Activated CD4-positive, alpha-beta T cell treated with anti-CD3 and anti-CD28 coated beads, Interleukin-2, amount 10 ng/mL, durations not matched to agents 24 days and 14 days (primary cell): ENCODE data around the gene GNAT1. TPM values are rescaled to one million over a fixed set of nuclear protein-coding genes. Genes with fewer than 3 reads are reported as not detected.
"Not testable (repeated sequence)": the region's sequence is repeated elsewhere in the genome, so short reads cannot be mapped to it uniquely, and the experiment has no call there.

Experiments
- DNase-seq: peaks from one replicate; pipeline ENCODE4 v3.0.0; 2022
- H3K27ac Mint-ChIP-seq: one replicate; pipeline ENCODE4 v1.8.0; 2022; ENCODE audit warnings: mild to moderate bottlenecking, mixed read lengths
- H3K27me3 Mint-ChIP-seq: one replicate; pipeline ENCODE4 v1.8.0; 2022; ENCODE audit warnings: mixed read lengths
- H3K36me3 Mint-ChIP-seq: one replicate; pipeline ENCODE4 v1.8.0; 2022; ENCODE audit warnings: low read depth, mild to moderate bottlenecking, mixed read lengths
- H3K4me1 Mint-ChIP-seq: one replicate; pipeline ENCODE4 v1.8.0; 2021; ENCODE audit warnings: mixed read lengths
- H3K4me3 Mint-ChIP-seq: one replicate; pipeline ENCODE4 v1.8.0; 2022; ENCODE audit warnings: mild to moderate bottlenecking, moderate library complexity, mixed read lengths
- H3K9me3 Mint-ChIP-seq: one replicate; pipeline ENCODE4 v1.8.0; 2021; ENCODE audit warnings: mixed read lengths
- intact Hi-C: fragments of 100-400 bp; cut with micrococcal nuclease; formaldehyde crosslinking; loops from one replicate; pipeline ENCODE4 v1.15.1; 2023
- total RNA-seq: library from RNA; stranded (reverse); gene quantifications from 2 replicates; pipeline ENCODE4 v1.2.3, GENCODE V29; 2022

Gene GNAT1
- total RNA-seq, 1 donor from 2014 or later, result not detected

GRCh38 chr3:50207359-50208042 is 16.1 kb downstream of the GNAT1 start:
- no peak for DNase-seq
- Mint-ChIP-seq H3K4me1 (peaks cover 4% of the 10 kb centered on the region), H3K9me3 (no peaks in the 10 kb centered on the region), H3K36me3 (no peaks in the 10 kb centered on the region), H3K27ac (no peak overlapping the region), H3K27me3 (peaks cover 40% of the 10 kb centered on the region), H3K4me3 (no peak overlapping the region)
- intact Hi-C loops, result no loop called here

GRCh38 chr3:50208677-50209344 is 17.4 kb downstream of the GNAT1 start:
- DNase-seq, result no peak
- H3K27ac Mint-ChIP-seq, result no peak overlapping the region
- no peaks in the 10 kb centered on the region for H3K9me3 Mint-ChIP-seq
- H3K4me3 Mint-ChIP-seq, result no peak overlapping the region
- peaks cover 30% of the 10 kb centered on the region for H3K27me3 Mint-ChIP-seq
- peaks cover 4% of the 10 kb centered on the region for H3K4me1 Mint-ChIP-seq
- intact Hi-C loops, result no loop called here
- no peaks in the 10 kb centered on the region for H3K36me3 Mint-ChIP-seq

- no peak for DNase-seq
- peaks cover 21% of the 10 kb centered on the region for H3K27me3 Mint-ChIP-seq
- intact Hi-C loops, result no loop called here
- no peak overlapping the region for H3K27ac Mint-ChIP-seq
- peaks cover 4% of the 10 kb centered on the region for H3K4me1 Mint-ChIP-seq
- H3K4me3 Mint-ChIP-seq, result no peak overlapping the region
- no peaks in the 10 kb centered on the region for H3K36me3 Mint-ChIP-seq
- H3K9me3 Mint-ChIP-seq, result no peaks in the 10 kb centered on the region
Measured at GRCh38 chr3:50210176-50210509, 18.7 kb downstream of the GNAT1 start.

GRCh38 chr3:50210510-50211367 is 19.3 kb downstream of the GNAT1 start:
- DNase-seq, result no peak
- intact Hi-C loops, result no loop called here
- Mint-ChIP-seq H3K27me3 (peaks cover 19% of the 10 kb centered on the region), H3K27ac (no peak overlapping the region), H3K4me1 (peaks cover 4% of the 10 kb centered on the region), H3K9me3 (no peaks in the 10 kb centered on the region), H3K36me3 (no peaks in the 10 kb centered on the region), H3K4me3 (no peak overlapping the region)

- H3K4me1 Mint-ChIP-seq, DNase-seq, H3K36me3 Mint-ChIP-seq, H3K4me3 Mint-ChIP-seq, H3K27ac Mint-ChIP-seq, intact Hi-C loops, H3K9me3 Mint-ChIP-seq: not testable (repeated sequence)
- H3K27me3 Mint-ChIP-seq, result peaks cover 16% of the 10 kb centered on the region
Measured at GRCh38 chr3:50211368-50211717, 19.9 kb downstream of the GNAT1 start.

- intact Hi-C loops, result no loop called here
- Mint-ChIP-seq H3K4me3 (no peak overlapping the region), H3K27me3 (peaks cover 10% of the 10 kb centered on the region), H3K27ac (no peak overlapping the region), H3K36me3 (no peaks in the 10 kb centered on the region), H3K9me3 (no peaks in the 10 kb centered on the region), H3K4me1 (peaks cover 4% of the 10 kb centered on the region)
- DNase-seq, result no peak
Measured at GRCh38 chr3:50211930-50212329, 20.5 kb downstream of the GNAT1 start.

- Mint-ChIP-seq H3K4me1 (peaks cover 4% of the 10 kb centered on the region), H3K9me3 (no peaks in the 10 kb centered on the region), H3K4me3 (no peak overlapping the region), H3K27me3 (peaks cover 8% of the 10 kb centered on the region), H3K27ac (no peak overlapping the region), H3K36me3 (no peaks in the 10 kb centered on the region)
- DNase-seq, result no peak
- intact Hi-C loops, result no loop called here
Measured at GRCh38 chr3:50212502-50212901, 21.1 kb downstream of the GNAT1 start.

GRCh38 chr3:50212971-50213370 is 21.6 kb downstream of the GNAT1 start:
- intact Hi-C loops, result no loop called here
- Mint-ChIP-seq H3K36me3 (no peaks in the 10 kb centered on the region), H3K4me1 (peaks cover 4% of the 10 kb centered on the region), H3K27me3 (peaks cover 5% of the 10 kb centered on the region), H3K9me3 (no peaks in the 10 kb centered on the region), H3K27ac (no peak overlapping the region), H3K4me3 (no peak overlapping the region)
- no peak for DNase-seq

GRCh38 chr3:50213373-50213772 is 22.0 kb downstream of the GNAT1 start:
- Mint-ChIP-seq H3K9me3 (no peaks in the 10 kb centered on the region), H3K4me3 (no peak overlapping the region)

GRCh38 chr3:50214824-50215223 is 23.4 kb downstream of the GNAT1 start:
- peaks cover 4% of the 10 kb centered on the region for H3K4me1 Mint-ChIP-seq
- no peaks in the 10 kb centered on the region for H3K27me3 Mint-ChIP-seq
- intact Hi-C loops, result no loop called here
- DNase-seq, result no peak
- no peak overlapping the region for H3K4me3 Mint-ChIP-seq
- no peaks in the 10 kb centered on the region for H3K36me3 Mint-ChIP-seq
- H3K27ac Mint-ChIP-seq, result no peak overlapping the region
- H3K9me3 Mint-ChIP-seq, result no peaks in the 10 kb centered on the region

More at GRCh38 chr3:50213373-50213772, 22.0 kb downstream of the GNAT1 start:
- intact Hi-C loops, result no loop called here
- no peaks in the 10 kb centered on the region for H3K36me3 Mint-ChIP-seq
- peaks cover 4% of the 10 kb centered on the region for H3K4me1 Mint-ChIP-seq
- peaks cover 5% of the 10 kb centered on the region for H3K27me3 Mint-ChIP-seq
- no peak overlapping the region for H3K27ac Mint-ChIP-seq
- DNase-seq, result no peak

GRCh38 chr3:50215529-50215928 is 24.1 kb downstream of the GNAT1 start:
- H3K4me3 Mint-ChIP-seq, result no peak overlapping the region
- no peaks in the 10 kb centered on the region for H3K9me3 Mint-ChIP-seq
- no peak for DNase-seq
- no peak overlapping the region for H3K27ac Mint-ChIP-seq
- H3K27me3 Mint-ChIP-seq, result no peaks in the 10 kb centered on the region
- no peaks in the 10 kb centered on the region for H3K36me3 Mint-ChIP-seq
- intact Hi-C loops, result no loop called here
- H3K4me1 Mint-ChIP-seq, result peaks cover 4% of the 10 kb centered on the region

GRCh38 chr3:50217681-50218080 is 26.3 kb downstream of the GNAT1 start:
- Mint-ChIP-seq H3K36me3 (no peaks in the 10 kb centered on the region), H3K27ac (no peak overlapping the region), H3K4me3 (no peak overlapping the region), H3K27me3 (no peaks in the 10 kb centered on the region), H3K4me1 (no peaks in the 10 kb centered on the region), H3K9me3 (no peaks in the 10 kb centered on the region)
- intact Hi-C loops, result no loop called here
- no peak for DNase-seq

- Mint-ChIP-seq H3K9me3 (no peaks in the 10 kb centered on the region), H3K4me1 (no peaks in the 10 kb centered on the region), H3K4me3 (no peak overlapping the region), H3K27ac (no peak overlapping the region), H3K36me3 (no peaks in the 10 kb centered on the region), H3K27me3 (peaks cover 3% of the 10 kb centered on the region)
- DNase-seq, result no peak
- intact Hi-C loops, result no loop called here
Measured at GRCh38 chr3:50218448-50218847, 27.0 kb downstream of the GNAT1 start.

GRCh38 chr3:50219285-50219684 is 27.9 kb downstream of the GNAT1 start:
- intact Hi-C loops, result no loop called here
- H3K4me1 Mint-ChIP-seq, result no peaks in the 10 kb centered on the region
- H3K27ac Mint-ChIP-seq, result no peak overlapping the region
- DNase-seq, result no peak
- no peaks in the 10 kb centered on the region for H3K36me3 Mint-ChIP-seq
- H3K27me3 Mint-ChIP-seq, result peaks cover 7% of the 10 kb centered on the region
- H3K4me3 Mint-ChIP-seq, result no peak overlapping the region
- H3K9me3 Mint-ChIP-seq, result no peaks in the 10 kb centered on the region
